AG10803 (cell line): ENCODE measurements around the gene STH.
"Not testable (repeated sequence)": the region's sequence is repeated elsewhere in the genome, so short reads cannot be mapped to it uniquely, and the experiment has no call there.

Source experiments
- DNase-seq: peaks from one replicate; pipeline ENCODE4 v3.0.0; 2010; ENCODE audit warnings: low read depth
- H3K4me3 ChIP-seq: 2 replicates; pipeline ENCODE4 v1.5.1; 2011; ENCODE audit warnings: mild to moderate bottlenecking, low read length, control low read depth
- CTCF ChIP-seq: conservative IDR thresholded peaks from 2 replicates; pipeline ENCODE4 v1.5.1; 2011; ENCODE audit warnings: mild to moderate bottlenecking, low read length, control low read depth, inconsistent platforms

Gene STH

GRCh38 chr17:45953561-45953960 is 45.5 kb upstream of the STH start:
- DNase-seq, result no peak

GRCh38 chr17:45954914-45955313 is 44.1 kb upstream of the STH start:
- DNase-seq, result no peak
- no peak for TF ChIP-seq CTCF
- no peak overlapping the region for H3K4me3 ChIP-seq

More at GRCh38 chr17:45953561-45953960, 45.5 kb upstream of the STH start:
- TF ChIP-seq CTCF, result no peak
- H3K4me3 ChIP-seq, result no peak overlapping the region

GRCh38 chr17:45955326-45955725 is 43.7 kb upstream of the STH start:
- no peak for DNase-seq
- no peak for TF ChIP-seq CTCF
- H3K4me3 ChIP-seq, result no peak overlapping the region

GRCh38 chr17:45956090-45956489 is 43.0 kb upstream of the STH start:
- DNase-seq, result no peak
- TF ChIP-seq CTCF, result no peak
- no peak overlapping the region for H3K4me3 ChIP-seq

GRCh38 chr17:45956746-45957145 is 42.3 kb upstream of the STH start:
- H3K4me3 ChIP-seq, DNase-seq: not testable (repeated sequence)

- no peak for TF ChIP-seq CTCF
- no peak overlapping the region for H3K4me3 ChIP-seq
- DNase-seq, result no peak
These were observed 40.7 kb upstream of the STH start for GRCh38 chr17:45958307-45958706.

- no peak for DNase-seq
- H3K4me3 ChIP-seq, result no peak overlapping the region
- no peak for TF ChIP-seq CTCF
These were observed 39.9 kb upstream of the STH start for GRCh38 chr17:45958994-45959665.

GRCh38 chr17:45960311-45960710 is 38.7 kb upstream of the STH start:
- no peak for TF ChIP-seq CTCF
- no peak for DNase-seq
- H3K4me3 ChIP-seq, result no peak overlapping the region
